K562 (cell line): ENCODE data around the gene ZNF763. TPM values are rescaled to one million over a fixed set of nuclear protein-coding genes. Genes with fewer than 3 reads are reported as not detected.

Source experiments
- ATAC-seq: fragments of 200-7000 bp; cut with Tn5 transposase; 3 replicates; pipeline ENCODE4 v1.9.1; 2020; ENCODE audit warnings: moderate library complexity
- BruUV-seq: library from RNA; stranded (reverse); fragments of 400-500 nt; replicated peaks from 2 replicates; lab custom pipeline; 2021; lab: Mats Ljungman, UMichigan
- CTCF ChIA-PET: fragments of 300-600 bp; formaldehyde crosslinking; extraction: SDS; loops from one replicate; lab custom pipeline; 2021; ENCODE audit warnings: low intra/inter-chr PET ratio; lab: Yijun Ruan, JAX
- POLR2A ChIA-PET: fragments of 300-600, 350-650 bp; sonication (Branson Sonifier 250); formaldehyde crosslinking; extraction: SDS; loops from one replicate; lab custom pipeline; 2021; ENCODE audit warnings: antibody characterized with exemption, inconsistent platforms; lab: Yijun Ruan, JAX
- DNase-seq, 4 experiments: peaks; one replicate each; pipeline versions ENCODE4 v3.0.0 to v3.0.0-alpha.2; 2011 to 2018; ENCODE audit warnings: low spot score in 3 of 4, mixed read lengths in 3 of 4; ENCODE audit errors: extremely low read depth in 1 of 4
- FAIRE-seq: peaks from 2 replicates; lab custom pipeline; 2011; peaks lifted over from hg19 to GRCh38; lab: Jason Lieb, UNC
- H2AFZ ChIP-seq: 2 replicates; pipeline ENCODE4 v1.6.0; 2011; ENCODE audit warnings: low read depth, low read length, control low read depth, inconsistent platforms
- H3K27ac ChIP-seq: fragments of 200-600 bp; 3 replicates; pipeline ENCODE4 v1.8.0; 2011; ENCODE audit warnings: low read depth, mild to moderate bottlenecking, control low read depth, inconsistent platforms, low read length, moderate library complexity, mixed read lengths; ENCODE audit errors: extremely low read depth
- H3K27me3 ChIP-seq, 2 experiments: fragments of 300-600 bp in 1 of 2; 2 replicates in 1 of 2; 3 replicates in 1 of 2; pipeline versions ENCODE4 v1.6.0 to v1.8.0; 2011; ENCODE audit warnings: inconsistent platforms in 2 of 2, low read length in 2 of 2, mild to moderate bottlenecking in 1 of 2, mixed read lengths in 1 of 2, moderate library complexity in 1 of 2; ENCODE audit not compliant: control insufficient read depth in 2 of 2, insufficient read depth in 2 of 2
- H3K36me3 ChIP-seq: fragments of 300-600 bp; 3 replicates; pipeline ENCODE4 v1.8.0; 2011; ENCODE audit warnings: mild to moderate bottlenecking, low read length, inconsistent platforms; ENCODE audit not compliant: control insufficient read depth, insufficient read depth
- H3K4me1 ChIP-seq, 2 experiments: fragments of 200-600 bp in 1 of 2; replicated peaks in 1 of 2; 2 replicates in 1 of 2; 3 replicates in 1 of 2; pipeline versions ENCODE4 v1.5.1 to v1.8.0; 2011; ENCODE audit warnings: inconsistent platforms in 2 of 2, low read length in 2 of 2, mild to moderate bottlenecking in 1 of 2, mixed read lengths in 1 of 2, moderate library complexity in 1 of 2; ENCODE audit not compliant: control insufficient read depth in 2 of 2, insufficient read depth in 2 of 2
- H3K4me2 ChIP-seq: 2 replicates; pipeline ENCODE4 v1.6.1; 2011; ENCODE audit warnings: low read length, control low read depth, inconsistent platforms, mixed read lengths; ENCODE audit not compliant: insufficient read depth
- H3K4me3 ChIP-seq: fragments of 200-600 bp; sonication (generic), shearing (Covaris generic); 2 replicates; pipeline ENCODE4 v1.5.1; 2016; ENCODE audit warnings: control low read depth, inconsistent platforms
- H3K79me2 ChIP-seq: fragments of 200-600 bp; 3 replicates; pipeline ENCODE4 v1.8.0; 2011; ENCODE audit warnings: low read length, inconsistent platforms; ENCODE audit not compliant: control insufficient read depth, insufficient read depth
- H3K9ac ChIP-seq, 2 experiments: 2 replicates each; pipeline versions ENCODE4 v1.6.0 to v1.6.1; 2011; ENCODE audit warnings: low read depth in 2 of 2, low read length in 2 of 2, control low read depth in 1 of 2, inconsistent platforms in 1 of 2, mild to moderate bottlenecking in 1 of 2, mixed read lengths in 1 of 2; ENCODE audit not compliant: insufficient read depth in 1 of 2
- H3K9me1 ChIP-seq: one replicate; pipeline ENCODE4 v1.6.0; 2011; ENCODE audit warnings: inconsistent platforms, mild to moderate bottlenecking, low read length, moderate library complexity; ENCODE audit not compliant: control insufficient read depth, insufficient read depth
- H3K9me3 ChIP-seq: replicated peaks from 2 replicates; pipeline ENCODE4 v1.5.1; 2011; ENCODE audit warnings: low read depth, low read length, inconsistent platforms; ENCODE audit not compliant: control insufficient read depth, insufficient read depth
- H4K20me1 ChIP-seq: replicated peaks from 2 replicates; pipeline ENCODE4 v1.6.1; 2011; ENCODE audit warnings: low read length, inconsistent platforms, mixed read lengths; ENCODE audit not compliant: control insufficient read depth, insufficient read depth
- ELF1 ChIP-seq: fragments of 200-800 bp; sonication (Bioruptor generic); IDR thresholded peaks from 2 replicates; pipeline ENCODE4 v1.6.1; 2016; ENCODE audit warnings: missing genetic modification characterization, missing compliant biosample characterization
- HNRNPH1 ChIP-seq: fragments of 200-400 bp; formaldehyde crosslinking; optimal IDR thresholded peaks from 2 replicates; pipeline ENCODE3; 2017; ENCODE audit warnings: low read depth, mild to moderate bottlenecking, low read length, moderate library complexity
- IRF2 ChIP-seq: sonication (generic); formaldehyde crosslinking; IDR thresholded peaks from 2 replicates; pipeline ENCODE4 v1.8.1; 2022; ENCODE audit warnings: mild to moderate bottlenecking, missing genetic modification reagents
- MXI1 ChIP-seq: IDR thresholded peaks from 2 replicates; pipeline ENCODE4 v1.6.1; 2011; ENCODE audit warnings: low read depth, mild to moderate bottlenecking, improper control_type of control experiment, low read length
- NCOA2 ChIP-seq, 2 experiments: fragments of 450-650 bp; IDR thresholded peaks; 2 replicates each; pipeline ENCODE4 v1.6.1; 2018; ENCODE audit warnings: mild to moderate bottlenecking in 2 of 2, moderate library complexity in 1 of 2; ENCODE audit not compliant: partially characterized antibody in 2 of 2
- TEAD1 ChIP-seq, 2 experiments: fragments of 450-650 bp in 1 of 2; sonication (generic) in 1 of 2; formaldehyde crosslinking; IDR thresholded peaks; 2 replicates each; pipeline versions ENCODE4 v1.4.0 to v1.8.0; 2020 to 2022; ENCODE audit warnings: mild to moderate bottlenecking in 2 of 2, missing genetic modification reagents in 1 of 2
- TEAD4 ChIP-seq, 2 experiments: sonication (generic) in 1 of 2; formaldehyde crosslinking in 1 of 2; IDR thresholded peaks; 2 replicates each; pipeline versions ENCODE4 v1.6.1 to v1.8.0; 2012 to 2022; ENCODE audit warnings: borderline replicate concordance in 1 of 2, inconsistent platforms in 1 of 2, low read length in 1 of 2, mild to moderate bottlenecking in 1 of 2, missing genetic modification reagents in 1 of 2
- ZNF263 ChIP-seq: sonication (generic); formaldehyde crosslinking; IDR thresholded peaks from 2 replicates; pipeline ENCODE4 v1.8.0; 2022; ENCODE audit warnings: mild to moderate bottlenecking, missing genetic modification reagents, borderline replicate concordance
- ZNF274 ChIP-seq: IDR thresholded peaks from 2 replicates; pipeline ENCODE4 v1.6.1; 2011; ENCODE audit warnings: low read depth, mild to moderate bottlenecking, low read length, moderate library complexity, borderline replicate concordance
- ZNF384 ChIP-seq: IDR thresholded peaks from 2 replicates; pipeline ENCODE4 v1.6.1; 2012; ENCODE audit warnings: low read depth, low read length, improper control_type of control experiment
- WGBS: fragments of 100-300 bp; shearing (Covaris generic); methylation state at CpG from one replicate; pipeline ENCODE4 v1.1.6; 2016; ENCODE audit warnings: low coverage, mixed read lengths; ENCODE audit not compliant: insufficient coverage; ENCODE audit errors: missing lambda C conversion rate; 5-methylcytosine and 5-hydroxymethylcytosine counted together
- in situ Hi-C: fragments of 300-500 bp; cut with MboI; formaldehyde crosslinking; loops from 4 replicates; pipeline ENCODE4 v1.15.0; 2018; ENCODE audit warnings: inconsistent platforms, mixed read lengths
- intact Hi-C: fragments of 100-400 bp; cut with micrococcal nuclease; formaldehyde crosslinking; loops from 2 replicates; pipeline ENCODE4 v1.14.2; 2022
- polyA plus RNA-seq, 8 experiments: library from polyadenylated mRNA; depleted of rRNA in 4 of 8; stranded (reverse) in 5 of 8; unstranded in 3 of 8; fragments of >200 nt; fragmentation: Nextera tagmentation in 2 of 8; fragmentation: Illumina TruSeq in 1 of 8; extraction: Ambion mirVana in 2 of 8; extraction: Trizol in 1 of 8; gene quantifications; 2 replicates each; pipeline versions ENCODE4 v1.2.1 to v1.2.3, GENCODE V29; 2011 to 2014; ENCODE audit warnings: inconsistent platforms in 1 of 8, missing spikeins in 1 of 8
- total RNA-seq, 7 experiments: library from RNA; depleted of rRNA in 6 of 7; stranded (reverse); fragments of >200 nt in 6 of 7; fragmentation: Illumina TruSeq in 2 of 7; extraction: Trizol in 2 of 7; gene quantifications; 2 replicates each; pipeline versions ENCODE4 v1.2.1 to v1.2.3, GENCODE V29; 2011 to 2021; ENCODE audit warnings: low replicate concordance in 1 of 7

The ZNF763 gene
- total and polyA plus RNA-seq, 9 of the 15 experiments (the other 6 are each of a cell fraction or from before 2014, with no cell fraction given) = 0.08 to 0.28 (median 0.16) TPM; not detected in 3

DNA sequence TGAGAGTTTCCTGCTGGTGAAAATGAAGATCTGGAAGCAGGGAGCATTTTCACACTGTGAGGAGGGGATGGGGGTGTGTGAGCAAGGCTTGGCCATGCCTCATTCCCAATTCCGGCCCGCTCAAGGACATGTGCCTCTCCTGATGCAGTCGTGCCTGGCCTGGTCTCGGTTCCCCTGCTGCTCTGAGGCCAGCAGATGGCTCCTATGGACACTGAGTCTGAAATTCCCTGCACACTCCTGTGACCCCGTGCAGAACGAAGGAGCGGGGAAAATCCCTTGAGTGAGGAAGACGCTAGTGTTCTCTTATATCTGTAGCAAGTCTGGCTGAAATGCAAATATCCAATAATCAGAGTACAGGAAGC, 363 bp upstream of the ZNF763 start:
- H2AFZ ChIP-seq = no peak overlapping the region

DNA sequence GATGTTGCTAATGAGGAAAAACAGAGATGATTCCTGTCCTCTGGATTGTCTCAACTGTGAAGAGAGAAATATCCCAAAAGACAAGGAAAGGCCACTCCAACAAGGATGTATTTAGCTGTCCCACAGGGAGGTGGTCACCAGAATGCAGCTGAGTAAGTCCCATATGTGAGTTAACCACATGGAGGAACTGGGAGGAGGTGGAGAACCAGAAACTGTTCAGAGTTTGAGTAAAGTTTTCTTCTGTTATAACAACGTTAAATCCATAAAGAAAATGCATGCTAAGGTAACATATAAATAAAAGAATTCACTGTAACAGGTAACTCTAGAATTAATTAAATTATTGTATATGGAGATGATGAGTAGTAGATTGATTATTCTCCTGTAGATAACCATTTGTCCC, 5.3 kb downstream of the ZNF763 start:
- in situ Hi-C loops = no loop called here
- WGBS = 0% methylated on average over 1 of the region's 1 CpG
- Histone ChIP-seq H3K4me3 (no peak overlapping the region), H3K9ac (no peak overlapping the region), H3K9me3 (no peaks in the 10 kb centered on the region), H3K4me2 (no peak overlapping the region), H2AFZ (no peak overlapping the region), H3K79me2 (no peaks in the 10 kb centered on the region), H3K27me3 (no peaks in the 10 kb centered on the region), H4K20me1 (no peaks in the 10 kb centered on the region), H3K9me1 (no peaks in the 10 kb centered on the region), H3K36me3 (no peaks in the 10 kb centered on the region), H3K4me1 (peaks cover 0 to 3% of the 10 kb centered on the region in 2 experiments; a peak in 2 of 5 replicates), H3K27ac (no peak overlapping the region)
- DNase-seq (no peak), FAIRE-seq (no peak), ATAC-seq (no peak)
- no TSS peak for BruUV-seq
- ChIA-PET POLR2A (no interaction called here), CTCF (no interaction called here)
- intact Hi-C loops = no loop called here
- no peak for TF ChIP-seq IRF2 (CRISPR knock-in tag)
- no peak for TF ChIP-seq TEAD4 (IDR thresholded peaks at IDR 0.05; ENCODE audit: low read length)
- TF ChIP-seq TEAD4 (CRISPR knock-in tag; IDR thresholded peaks at IDR 0.05; ENCODE audit: borderline replicate concordance) = no peak
- no peak for TF ChIP-seq TEAD1 (CRISPR knock-in tag; IDR thresholded peaks at IDR 0.05)
- TF ChIP-seq NCOA2 (IDR thresholded peaks at IDR 0.05; ENCODE audit: partially characterized antibody in 2 of 2) = no peak
- TF ChIP-seq HNRNPH1 = no peak
- TF ChIP-seq ELF1 = no peak
- no peak for TF ChIP-seq ZNF263 (CRISPR knock-in tag)

More for the DNA sequence above, 363 bp upstream of the ZNF763 start:
- WGBS = 57% methylated on average over 7 of the region's 8 CpGs
- Histone ChIP-seq H3K79me2 (no peaks in the 10 kb centered on the region), H3K27ac (no peak overlapping the region), H3K9ac (no peak overlapping the region), H3K27me3 (no peaks in the 10 kb centered on the region), H3K4me1 (peaks cover 0 to 7% of the 10 kb centered on the region in 2 experiments; a peak in 2 of 5 replicates), H4K20me1 (no peaks in the 10 kb centered on the region), H3K4me3 (no peak overlapping the region), H3K4me2 (no peak overlapping the region), H3K9me1 (no peaks in the 10 kb centered on the region), H3K9me3 (no peaks in the 10 kb centered on the region; the same call in 1 of the 2 replicates), H3K36me3 (no peaks in the 10 kb centered on the region)
- intact Hi-C loops (loop anchor here (1.0 kb wide), 1 partner anchor 177 kb away; no protein-coding TSS in a partner anchor), in situ Hi-C loops (no loop called here)
- no peak for FAIRE-seq
- TF ChIP-seq ZNF384 (no peak), MXI1 (no peak), ZNF274 (no peak)
- POLR2A ChIA-PET = interaction anchor here (1.0 kb wide), 3 partner anchors 59 to 176 kb away, joined by 3 to 5 read pairs (median 3); partner anchors contain the start of gene ZNF20
- DNase-seq = no peak
- ATAC-seq = peak; percentile 55
- BruUV-seq = no TSS peak
- CTCF ChIA-PET = interaction anchor here (1.0 kb wide), 1 partner anchor 25 kb away, joined by 3 read pairs; no protein-coding TSS in a partner anchor
